Vagina (tissue), 2 donors: ENCODE results near the gene UTS2R. TPM values are rescaled to one million over a fixed set of nuclear protein-coding genes. Genes with fewer than 3 reads are reported as not detected.

Experiments
- DNase-seq, 2 donors: peaks; one replicate each; pipeline ENCODE4 v3.0.0-alpha.2; 2017; ENCODE audit errors: extremely low spot score in 2 of 2
- H3K27ac ChIP-seq: fragments of 200-600 bp; sonication (generic); one replicate; pipeline ENCODE4 v1.5.1; 2019
- H3K27me3 ChIP-seq: fragments of 200-600 bp; sonication (generic); one replicate; pipeline ENCODE4 v1.5.1; 2019
- H3K36me3 ChIP-seq, 2 donors: fragments of 200-600 bp; sonication (generic); one replicate each; pipeline ENCODE4 v1.5.1; 2017 to 2019
- H3K4me1 ChIP-seq: fragments of 200-600 bp; sonication (generic); one replicate; pipeline ENCODE4 v1.5.1; 2019
- H3K4me3 ChIP-seq, 2 donors: fragments of 200-600 bp; sonication (generic); 1 replicate in 1 of 2; 2 replicates in 1 of 2; pipeline ENCODE4 v1.5.1; 2016 to 2019
- H3K9me3 ChIP-seq: fragments of 200-600 bp; sonication (generic); one replicate; pipeline ENCODE4 v1.5.1; 2019
- CTCF ChIP-seq, 3 experiments: fragments of 450-650 bp in 2 of 3; fragments of 200-600 bp in 1 of 3; sonication (generic) in 1 of 3; IDR thresholded peaks; one replicate each; pipeline ENCODE4 v1.5.1; 2017 to 2019; ENCODE audit warnings: antibody characterized with exemption in 3 of 3, mild to moderate bottlenecking in 2 of 3, moderate library complexity in 2 of 3
- POLR2A ChIP-seq, 2 donors: fragments of 450-650 bp; IDR thresholded peaks; one replicate each; pipeline ENCODE4 v1.6.1; 2017; ENCODE audit warnings: antibody characterized with exemption in 2 of 2, mild to moderate bottlenecking in 2 of 2, moderate library complexity in 2 of 2
- POLR2AphosphoS5 ChIP-seq, 2 donors: sonication (generic); formaldehyde crosslinking; IDR thresholded peaks; one replicate each; pipeline ENCODE4 v1.9.0; 2017; ENCODE audit warnings: antibody characterized with exemption in 2 of 2, mild to moderate bottlenecking in 2 of 2, low read depth in 1 of 2; ENCODE audit not compliant: insufficient read depth in 1 of 2
- intact Hi-C: fragments of 100-400 bp; cut with DNase I; formaldehyde crosslinking; loops from one replicate; pipeline ENCODE4 v1.15.1; 2023
- total RNA-seq: library from RNA; depleted of rRNA; stranded (reverse); fragments of >200 nt; gene quantifications from one replicate; pipeline ENCODE4 v1.2.3, GENCODE V29; 2016

The UTS2R gene
- total RNA-seq, 1 donor from 2014 or later, result not detected

GRCh38 chr17:82412535-82413520 is 41.3 kb downstream of the UTS2R start:
- DNase-seq, result no peak
- Histone ChIP-seq H3K36me3 (peaks cover 0 to 4% of the 10 kb centered on the region in 2 donors), H3K9me3 (no peaks in the 10 kb centered on the region), H3K27ac (no peak overlapping the region), H3K4me3 (no peak overlapping the region), H3K27me3 (no peaks in the 10 kb centered on the region), H3K4me1 (peaks cover 10% of the 10 kb centered on the region)
- intact Hi-C loops, result loop anchor here (5.0 kb wide), 1 partner anchor 61 kb away; no protein-coding TSS in a partner anchor
- TF ChIP-seq POLR2A (IDR thresholded peaks at IDR 0.05) (no peak), CTCF (IDR thresholded peaks at IDR 0.05) (no peak), POLR2AphosphoS5 (IDR thresholded peaks at IDR 0.05; ENCODE audit: insufficient read depth in 1 of 2, low read depth in 1 of 2) (no peak)

DNA sequence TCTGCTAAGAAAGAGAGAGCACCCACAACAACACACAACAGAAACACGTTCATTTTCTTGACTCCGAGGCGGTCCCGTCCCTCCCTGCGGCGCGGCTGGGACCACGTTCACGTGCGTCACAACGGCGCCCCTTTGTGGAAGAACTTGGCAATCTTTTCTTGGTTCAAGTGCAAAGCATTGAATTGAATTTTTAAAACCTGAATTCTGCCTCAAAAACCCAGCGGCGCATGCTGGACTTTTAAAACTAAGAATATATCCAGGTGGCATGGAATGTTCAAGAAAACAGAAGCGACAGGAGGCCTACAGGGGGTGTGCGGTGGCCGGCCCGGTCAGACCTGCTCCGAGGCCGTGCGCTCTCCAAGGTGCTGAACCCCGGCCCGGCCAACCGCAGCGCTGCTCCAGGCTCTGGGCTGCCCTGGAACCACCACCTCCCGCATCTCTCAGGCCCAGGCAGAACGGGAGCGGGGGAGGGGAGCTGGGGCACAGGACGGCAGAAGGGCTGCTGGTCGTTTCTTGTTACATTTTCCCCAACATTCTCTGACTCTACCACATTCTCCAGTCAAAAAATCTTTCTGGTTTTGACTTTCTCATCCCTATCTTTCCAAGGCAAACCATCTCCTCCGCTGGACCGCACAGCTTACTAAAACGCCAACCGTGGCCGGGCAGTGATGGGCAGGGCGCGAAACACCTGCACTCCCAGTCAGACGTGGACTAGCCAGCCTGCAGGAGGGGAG is 43.1 kb downstream of the UTS2R start:
- DNase-seq, result no peak
- Histone ChIP-seq H3K27ac (no peak overlapping the region), H3K27me3 (no peaks in the 10 kb centered on the region), H3K4me3 (no peak overlapping the region), H3K36me3 (no peaks in the 10 kb centered on the region), H3K9me3 (no peaks in the 10 kb centered on the region), H3K4me1 (peaks cover 23% of the 10 kb centered on the region)
- intact Hi-C loops, result loop anchor here (5.0 kb wide), 1 partner anchor 62 kb away; no protein-coding TSS in a partner anchor
- peak; percentile 64 to 87 (median 75) for TF ChIP-seq CTCF (IDR thresholded peaks at IDR 0.05)
- no peak for TF ChIP-seq POLR2A (IDR thresholded peaks at IDR 0.05)
- peak in 1 of 2 donors; percentile 42 for TF ChIP-seq POLR2AphosphoS5 (IDR thresholded peaks at IDR 0.05; ENCODE audit: insufficient read depth in 1 of 2, low read depth in 1 of 2)

DNA sequence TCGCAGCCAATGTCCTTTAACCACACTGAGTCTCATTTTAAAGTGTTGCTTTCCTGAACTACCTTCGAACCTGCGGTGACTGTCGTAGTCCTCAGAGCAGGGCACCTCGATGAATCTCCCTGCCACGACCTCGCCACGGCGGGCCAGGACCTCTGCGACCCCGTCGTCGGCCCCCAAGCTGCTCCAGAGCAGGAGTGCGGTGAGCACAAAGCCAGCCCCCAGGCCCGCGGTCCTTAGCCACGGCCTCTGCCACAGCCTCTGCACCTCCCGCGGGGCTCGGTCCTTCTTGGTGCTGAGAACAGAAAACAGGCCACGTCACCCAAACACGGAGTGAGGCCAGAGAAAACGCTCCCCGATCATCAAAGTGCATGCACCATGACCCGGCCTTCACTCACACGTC is 43.8 kb downstream of the UTS2R start:
- no peak for DNase-seq
- TF ChIP-seq CTCF (IDR thresholded peaks at IDR 0.05) (no peak), POLR2AphosphoS5 (IDR thresholded peaks at IDR 0.05; ENCODE audit: insufficient read depth in 1 of 2, low read depth in 1 of 2) (no peak), POLR2A (IDR thresholded peaks at IDR 0.05) (no peak)
- peaks cover 0 to 3% of the 10 kb centered on the region in 2 donors for H3K36me3 ChIP-seq
- peaks cover 25% of the 10 kb centered on the region for H3K4me1 ChIP-seq
- intact Hi-C loops, result no loop called here
- no peak overlapping the region for H3K4me3 ChIP-seq
- H3K27ac ChIP-seq, result no peak overlapping the region
- H3K27me3 ChIP-seq, result no peaks in the 10 kb centered on the region
- no peaks in the 10 kb centered on the region for H3K9me3 ChIP-seq

DNA sequence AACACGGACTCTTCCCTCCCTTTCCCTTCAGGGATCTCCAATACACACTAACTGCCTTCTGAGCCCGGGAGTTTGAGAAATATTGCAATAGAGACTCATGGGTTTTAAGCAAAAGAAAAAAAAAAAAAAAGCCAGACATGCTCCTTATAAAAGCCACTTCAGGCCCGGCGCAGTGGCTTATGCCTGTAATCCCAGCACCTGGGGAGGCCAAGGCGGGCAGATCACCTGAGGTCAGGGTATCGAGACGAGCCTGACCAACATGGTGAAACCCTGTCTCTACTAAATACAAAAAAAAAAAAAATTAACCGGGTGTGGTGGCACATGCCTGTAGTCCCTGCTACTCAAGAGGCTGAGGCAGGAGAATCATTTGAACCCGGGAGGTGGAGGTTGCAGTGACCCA is 44.2 kb downstream of the UTS2R start:
- no peak overlapping the region for H3K4me3 ChIP-seq
- no peaks in the 10 kb centered on the region for H3K27me3 ChIP-seq
- no peak overlapping the region for H3K27ac ChIP-seq
- intact Hi-C loops, result no loop called here
- TF ChIP-seq POLR2AphosphoS5 (IDR thresholded peaks at IDR 0.05; ENCODE audit: insufficient read depth in 1 of 2, low read depth in 1 of 2) (no peak), POLR2A (IDR thresholded peaks at IDR 0.05) (no peak), CTCF (IDR thresholded peaks at IDR 0.05) (no peak)
- peaks cover 25% of the 10 kb centered on the region for H3K4me1 ChIP-seq
- peaks cover 0 to 5% of the 10 kb centered on the region in 2 donors for H3K36me3 ChIP-seq
- DNase-seq, result no peak
- no peaks in the 10 kb centered on the region for H3K9me3 ChIP-seq
